Transverse colon (tissue), 4 donors: ENCODE data around the gene CGB1. TPM values are rescaled to one million over a fixed set of nuclear protein-coding genes. Genes with fewer than 3 reads are reported as not detected.
A peak's percentile ranks its signal among the peaks of the same experiment; 100 is the strongest.

Source experiments
- DNase-seq: peaks from one replicate; pipeline ENCODE4 v3.0.0-alpha.2; 2019
- H3K27ac ChIP-seq, 4 donors: fragments of 200-600 bp; sonication (generic); 2 replicates each; pipeline ENCODE4 v1.5.1; 2016 to 2018; ENCODE audit warnings: inconsistent platforms in 4 of 4
- H3K27me3 ChIP-seq: fragments of 200-600 bp; sonication (generic); 2 replicates; pipeline ENCODE4 v1.5.1; 2017; ENCODE audit warnings: inconsistent platforms
- H3K36me3 ChIP-seq, 4 donors: fragments of 200-600 bp; sonication (generic); 2 replicates each; pipeline ENCODE4 v1.5.1; 2017 to 2019; ENCODE audit warnings: inconsistent platforms in 4 of 4
- H3K4me1 ChIP-seq, 4 donors: fragments of 200-600 bp; sonication (generic); 2 replicates each; pipeline ENCODE4 v1.5.1; 2017 to 2020; ENCODE audit warnings: inconsistent platforms in 4 of 4
- H3K4me3 ChIP-seq, 4 donors: fragments of 200-600 bp; sonication (generic); 1 replicate in 1 of 4; 2 replicates in 3 of 4; pipeline versions ENCODE4 v1.5.1 to v1.6.1; 2017 to 2019; ENCODE audit warnings: inconsistent platforms in 4 of 4
- H3K9me3 ChIP-seq, 2 donors: fragments of 200-600 bp; sonication (generic); 2 replicates each; pipeline ENCODE4 v1.5.1; 2017 to 2019; ENCODE audit warnings: inconsistent platforms in 2 of 2
- CTCF ChIP-seq, 5 experiments: fragments of 200-600 bp in 3 of 5; fragments of 450-650 bp in 2 of 5; sonication (generic) in 3 of 5; IDR thresholded peaks; 1 replicate in 2 of 5; 2 replicates in 3 of 5; pipeline ENCODE4 v1.5.1; 2016 to 2017; ENCODE audit warnings: antibody characterized with exemption in 5 of 5, inconsistent platforms in 3 of 5, mild to moderate bottlenecking in 2 of 5, moderate library complexity in 1 of 5
- EP300 ChIP-seq: sonication (generic); formaldehyde crosslinking; IDR thresholded peaks from one replicate; pipeline ENCODE4 v1.6.1; 2017; ENCODE audit warnings: antibody characterized with exemption, low read depth
- POLR2A ChIP-seq: fragments of 450-650 bp; IDR thresholded peaks from one replicate; pipeline ENCODE4 v1.6.1; 2016; ENCODE audit warnings: antibody characterized with exemption, mild to moderate bottlenecking, moderate library complexity
- POLR2AphosphoS5 ChIP-seq, 3 donors: sonication (generic); formaldehyde crosslinking; IDR thresholded peaks; one replicate each; pipeline ENCODE4 v1.6.1; 2016; ENCODE audit warnings: antibody characterized with exemption in 3 of 3
- WGBS, 2 donors: methylation state at CpG; one replicate each; pipeline ENCODE4 v1.1.5; 2018; ENCODE audit warnings: low coverage in 1 of 2; 5-methylcytosine and 5-hydroxymethylcytosine counted together
- in situ Hi-C, 4 donors: fragments of 200-750 bp; cut with MboI; loops; one replicate each; pipeline versions ENCODE4 v1.15.0 to v1.15.1; 2017; ENCODE audit warnings: low sequenced_read_pairs in 3 of 4, low pct_ligation_motif_present in 1 of 4, low pct_unique_long_range_greater_than_20kb in 1 of 4
- intact Hi-C: fragments of 100-400 bp; cut with DNase I; formaldehyde crosslinking; loops from one replicate; pipeline ENCODE4 v1.15.1; 2023; ENCODE audit warnings: low total_unique reads
- total RNA-seq, 4 donors: library from RNA; depleted of rRNA; stranded (reverse); fragments of >200 nt; gene quantifications; one replicate each; pipeline ENCODE4 v1.1.0, GENCODE V29; 2016

Gene CGB1
- total RNA-seq, 4 donors from 2014 or later, result not detected

- Histone ChIP-seq H3K27ac (peak overlapping the region; percentile 89 to 96 (median 94)), H3K4me1 (peaks cover 16 to 36% (median 29%) of the 10 kb centered on the region in 4 donors), H3K9me3 (no peaks in the 10 kb centered on the region), H3K27me3 (no peaks in the 10 kb centered on the region), H3K4me3 (peak overlapping the region; percentile 42 to 87 (median 52)), H3K36me3 (peaks cover 0 to 10% (median 0%) of the 10 kb centered on the region in 4 donors)
- intact Hi-C loops, result loop anchor here (2.0 kb wide), 1 partner anchor 201 kb away; no protein-coding TSS in a partner anchor
- WGBS, 2 donors, result 27% methylated on average over 8 of the region's 8 CpGs; no CpG with 5 or more reads in 1 of the 2 donors
- in situ Hi-C loops, result no loop called here
- TF ChIP-seq CTCF (IDR thresholded peaks at IDR 0.05) (no peak), POLR2A (peak; percentile 52), POLR2AphosphoS5 (IDR thresholded peaks at IDR 0.05) (peak; percentile 46 to 81 (median 77))
- DNase-seq, result peak; percentile 70
These were observed 44.7 kb downstream of the CGB1 start for GRCh38 chr19:48991873-48992580.

- intact Hi-C loops (no loop called here), in situ Hi-C loops (no loop called here)
- no peak for DNase-seq
- WGBS, 2 donors, result 93 to 100% methylated on average over 2 to 21 of the region's 22 CpGs
- Histone ChIP-seq H3K4me1 (peaks cover 16 to 36% (median 29%) of the 10 kb centered on the region in 4 donors), H3K36me3 (peaks cover 0 to 10% (median 0%) of the 10 kb centered on the region in 4 donors), H3K4me3 (peak overlapping the region in 1 of 4 donors; percentile 87), H3K9me3 (no peaks in the 10 kb centered on the region), H3K27me3 (no peaks in the 10 kb centered on the region), H3K27ac (peak overlapping the region in 2 of 4 donors; percentile 89 to 93)
- TF ChIP-seq EP300 (no peak), POLR2AphosphoS5 (IDR thresholded peaks at IDR 0.05) (no peak), POLR2A (no peak), CTCF (IDR thresholded peaks at IDR 0.05) (no peak)
These were observed 45.6 kb downstream of the CGB1 start for GRCh38 chr19:48991011-48991609.

GRCh38 chr19:48990400-48990799 is 46.3 kb downstream of the CGB1 start:
- Histone ChIP-seq H3K4me3 (no peak overlapping the region), H3K4me1 (peaks cover 16 to 36% (median 29%) of the 10 kb centered on the region in 4 donors), H3K9me3 (no peaks in the 10 kb centered on the region), H3K27me3 (no peaks in the 10 kb centered on the region), H3K36me3 (peaks cover 0 to 12% (median under 1%) of the 10 kb centered on the region in 4 donors), H3K27ac (no peak overlapping the region)
- 78 to 81% methylated on average over 4 of the region's 4 CpGs for WGBS, 2 donors
- intact Hi-C loops, result no loop called here
- in situ Hi-C loops, result no loop called here
- DNase-seq, result no peak
- TF ChIP-seq POLR2A, result no peak
- no peak for TF ChIP-seq CTCF (IDR thresholded peaks at IDR 0.05)
- TF ChIP-seq POLR2AphosphoS5 (IDR thresholded peaks at IDR 0.05), result no peak
- TF ChIP-seq EP300, result no peak

GRCh38 chr19:48989701-48990291 is 46.9 kb downstream of the CGB1 start:
- peaks cover 16 to 30% (median 26%) of the 10 kb centered on the region in 4 donors for H3K4me1 ChIP-seq
- no peaks in the 10 kb centered on the region for H3K27me3 ChIP-seq
- 85% methylated on average over 5 to 15 of the region's 17 CpGs for WGBS, 2 donors
- H3K36me3 ChIP-seq, result peaks cover 0 to 18% (median 3%) of the 10 kb centered on the region in 4 donors
- no peak for DNase-seq
- intact Hi-C loops, result no loop called here
- H3K9me3 ChIP-seq, result no peaks in the 10 kb centered on the region
- TF ChIP-seq POLR2A (no peak), POLR2AphosphoS5 (IDR thresholded peaks at IDR 0.05) (no peak), CTCF (IDR thresholded peaks at IDR 0.05) (no peak), EP300 (no peak)
- in situ Hi-C loops, result no loop called here
- no peak overlapping the region for H3K4me3 ChIP-seq
- no peak overlapping the region for H3K27ac ChIP-seq
